OCI-LY3 (cell line): ENCODE data around the gene RPL41.

Source experiments
- EZH2phosphoT487 ChIP-seq: fragments of 200-600 bp; shearing (Covaris generic); IDR thresholded peaks from 2 replicates; pipeline ENCODE4 v1.6.1; 2018; ENCODE audit warnings: antibody characterized with exemption, mixed run types, low read depth
- TF ChIP-seq, protein P1 (sequence below): fragments of 200-600, 300-600 bp; sonication (generic); IDR thresholded peaks from 2 replicates; pipeline ENCODE4 v1.5.1; 2014; ENCODE audit warnings: antibody characterized with exemption, low read length, low read depth

GRCh38 chr12:56087220-56087619 is 29.2 kb upstream of the RPL41 start:
- TF ChIP-seq, protein P1, sequence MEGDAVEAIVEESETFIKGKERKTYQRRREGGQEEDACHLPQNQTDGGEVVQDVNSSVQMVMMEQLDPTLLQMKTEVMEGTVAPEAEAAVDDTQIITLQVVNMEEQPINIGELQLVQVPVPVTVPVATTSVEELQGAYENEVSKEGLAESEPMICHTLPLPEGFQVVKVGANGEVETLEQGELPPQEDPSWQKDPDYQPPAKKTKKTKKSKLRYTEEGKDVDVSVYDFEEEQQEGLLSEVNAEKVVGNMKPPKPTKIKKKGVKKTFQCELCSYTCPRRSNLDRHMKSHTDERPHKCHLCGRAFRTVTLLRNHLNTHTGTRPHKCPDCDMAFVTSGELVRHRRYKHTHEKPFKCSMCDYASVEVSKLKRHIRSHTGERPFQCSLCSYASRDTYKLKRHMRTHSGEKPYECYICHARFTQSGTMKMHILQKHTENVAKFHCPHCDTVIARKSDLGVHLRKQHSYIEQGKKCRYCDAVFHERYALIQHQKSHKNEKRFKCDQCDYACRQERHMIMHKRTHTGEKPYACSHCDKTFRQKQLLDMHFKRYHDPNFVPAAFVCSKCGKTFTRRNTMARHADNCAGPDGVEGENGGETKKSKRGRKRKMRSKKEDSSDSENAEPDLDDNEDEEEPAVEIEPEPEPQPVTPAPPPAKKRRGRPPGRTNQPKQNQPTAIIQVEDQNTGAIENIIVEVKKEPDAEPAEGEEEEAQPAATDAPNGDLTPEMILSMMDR, result no peak
- TF ChIP-seq EZH2phosphoT487, result no peak
